OCI-LY3 (cell line): ENCODE results near the gene GRIK1.

Experiments
- H2AFZ ChIP-seq: fragments of 200-600, 300-600 bp; shearing (Covaris generic); 2 replicates; pipeline ENCODE4 v1.6.0; 2014; ENCODE audit warnings: antibody characterized with exemption, low read depth, low read length
- H3K27ac ChIP-seq: fragments of 200-600, 300-600 bp; sonication (generic); 2 replicates; pipeline ENCODE4 v1.5.1; 2014; ENCODE audit warnings: mild to moderate bottlenecking, low read length, moderate library complexity, mixed read lengths
- H3K27me3 ChIP-seq: fragments of 200-600, 300-600 bp; sonication (generic); 2 replicates; pipeline ENCODE4 v1.6.1; 2014; ENCODE audit warnings: low read depth, low read length, mixed read lengths
- H3K36me3 ChIP-seq: fragments of 200-600, 300-600 bp; sonication (generic); replicated peaks from 2 replicates; pipeline ENCODE3; 2014; ENCODE audit warnings: low read depth, low read length, mixed read lengths
- H3K4me1 ChIP-seq: fragments of 300-600, 200-600 bp; sonication (generic); 2 replicates; pipeline ENCODE4 v1.6.1; 2014; ENCODE audit warnings: low read length, mixed read lengths
- H3K4me2 ChIP-seq: fragments of 200-600, 300-600 bp; sonication (generic); 2 replicates; pipeline ENCODE4 v1.6.1; 2014; ENCODE audit warnings: low read length, mixed read lengths
- H3K4me3 ChIP-seq: fragments of 300-600, 200-600 bp; sonication (generic); 2 replicates; pipeline ENCODE4 v1.5.1; 2014; ENCODE audit warnings: antibody characterized with exemption, mild to moderate bottlenecking, low read length, moderate library complexity
- H3K79me2 ChIP-seq: fragments of 300-600, 200-600 bp; shearing (Covaris generic); 2 replicates; pipeline ENCODE4 v1.6.1; 2014; ENCODE audit warnings: mild to moderate bottlenecking, low read length, mixed read lengths
- H3K9ac ChIP-seq: fragments of 300-600, 200-600 bp; shearing (Covaris generic); 2 replicates; pipeline ENCODE4 v1.6.0; 2014; ENCODE audit warnings: mild to moderate bottlenecking, low read length, moderate library complexity
- H3K9me3 ChIP-seq: fragments of 200-600, 300-600 bp; shearing (Covaris generic); 2 replicates; pipeline ENCODE4 v1.6.1; 2014; ENCODE audit warnings: low read length, mixed read lengths; ENCODE audit not compliant: insufficient read depth
- H4K20me1 ChIP-seq: fragments of 200-600, 300-600 bp; sonication (generic); 2 replicates; pipeline ENCODE4 v1.6.1; 2016; ENCODE audit warnings: low read length, mixed read lengths; ENCODE audit not compliant: insufficient read depth
- CTCF ChIP-seq: fragments of 200-600, 300-600 bp; sonication (generic); IDR thresholded peaks from 2 replicates; pipeline ENCODE4 v1.5.1; 2014; ENCODE audit warnings: antibody characterized with exemption, low read length, low read depth
- EZH2phosphoT487 ChIP-seq: fragments of 200-600 bp; shearing (Covaris generic); IDR thresholded peaks from 2 replicates; pipeline ENCODE4 v1.6.1; 2018; ENCODE audit warnings: antibody characterized with exemption, mixed run types, low read depth

The GRIK1 gene

GRCh38 chr21:29726044-29726443 is 213.8 kb downstream of the GRIK1 start:
- Histone ChIP-seq H4K20me1 (no peaks in the 10 kb centered on the region), H3K4me3 (no peak overlapping the region), H3K9ac (no peak overlapping the region), H2AFZ (no peak overlapping the region), H3K27me3 (no peaks in the 10 kb centered on the region), H3K79me2 (no peaks in the 10 kb centered on the region), H3K4me1 (0 out of 2 replicates have a peak, but pooled peaks cover 5% of the 10 kb centered on the region), H3K27ac (no peak overlapping the region), H3K4me2 (no peak overlapping the region), H3K36me3 (no peaks in the 10 kb centered on the region), H3K9me3 (no peaks in the 10 kb centered on the region)
- no peak for TF ChIP-seq EZH2phosphoT487
- TF ChIP-seq CTCF: no peak

- Histone ChIP-seq H3K27ac (no peak overlapping the region), H3K9me3 (no peaks in the 10 kb centered on the region), H3K27me3 (no peaks in the 10 kb centered on the region), H4K20me1 (no peaks in the 10 kb centered on the region), H3K36me3 (no peaks in the 10 kb centered on the region), H2AFZ (no peak overlapping the region), H3K4me2 (no peak overlapping the region), H3K4me3 (no peak overlapping the region), H3K9ac (no peak overlapping the region), H3K79me2 (no peaks in the 10 kb centered on the region), H3K4me1 (0 out of 2 replicates have a peak, but pooled peaks cover 5% of the 10 kb centered on the region)
- no peak for TF ChIP-seq CTCF
- TF ChIP-seq EZH2phosphoT487: no peak
These were observed 214.6 kb downstream of the GRIK1 start for GRCh38 chr21:29725025-29725736.

GRCh38 chr21:29721964-29722363 is 217.8 kb downstream of the GRIK1 start:
- Histone ChIP-seq H3K36me3 (no peaks in the 10 kb centered on the region), H3K4me1 (0 out of 2 replicates have a peak, but pooled peaks cover 5% of the 10 kb centered on the region), H4K20me1 (no peaks in the 10 kb centered on the region), H3K4me3 (no peak overlapping the region), H3K4me2 (no peak overlapping the region), H3K9ac (no peak overlapping the region), H3K27me3 (no peaks in the 10 kb centered on the region), H3K79me2 (no peaks in the 10 kb centered on the region), H3K27ac (no peak overlapping the region), H2AFZ (no peak overlapping the region), H3K9me3 (no peaks in the 10 kb centered on the region)
- TF ChIP-seq CTCF (no peak), EZH2phosphoT487 (no peak)

GRCh38 chr21:29721221-29721620 is 218.6 kb downstream of the GRIK1 start:
- H3K4me3 ChIP-seq: no peak overlapping the region
- H2AFZ ChIP-seq: no peak overlapping the region
- no peaks in the 10 kb centered on the region for H3K79me2 ChIP-seq
- no peak overlapping the region for H3K9ac ChIP-seq
- H3K27me3 ChIP-seq: no peaks in the 10 kb centered on the region
- H3K9me3 ChIP-seq: no peaks in the 10 kb centered on the region
- H3K4me1 ChIP-seq: 0 out of 2 replicates have a peak, but pooled peaks cover 5% of the 10 kb centered on the region
- H4K20me1 ChIP-seq: no peaks in the 10 kb centered on the region
- H3K36me3 ChIP-seq: no peaks in the 10 kb centered on the region
- no peak for TF ChIP-seq CTCF
- no peak for TF ChIP-seq EZH2phosphoT487
- H3K27ac ChIP-seq: no peak overlapping the region
- H3K4me2 ChIP-seq: no peak overlapping the region
